GM12878 (cell line): ENCODE data around the gene ARHGAP9. TPM values are rescaled to one million over a fixed set of nuclear protein-coding genes. Genes with fewer than 3 reads are reported as not detected.

Experiments used
- E4F1 ChIP-seq: fragments of 450-650 bp; IDR thresholded peaks from 2 replicates; pipeline ENCODE4 v1.6.1; 2018; ENCODE audit warnings: borderline replicate concordance, mild to moderate bottlenecking; ENCODE audit not compliant: partially characterized antibody
- EED ChIP-seq: sonication (generic); IDR thresholded peaks from 2 replicates; pipeline ENCODE4 v1.6.1; 2016; ENCODE audit warnings: antibody characterized with exemption, low read depth
- EGR1 ChIP-seq, 2 experiments: IDR thresholded peaks; 1 replicate in 1 of 2; 2 replicates in 1 of 2; pipeline ENCODE4 v1.6.1; 2011 to 2012; ENCODE audit warnings: low read depth in 2 of 2, low read length in 2 of 2, borderline replicate concordance in 1 of 2, mild to moderate bottlenecking in 1 of 2, moderate library complexity in 1 of 2
- EP300 ChIP-seq, 2 experiments: fragments of 150-350 bp in 1 of 2; IDR thresholded peaks; 2 replicates each; pipeline ENCODE4 v1.6.1; 2011 to 2012; ENCODE audit warnings: low read depth in 2 of 2, low read length in 2 of 2, borderline replicate concordance in 1 of 2, improper control_type of control experiment in 1 of 2, inconsistent platforms in 1 of 2; ENCODE audit not compliant: control insufficient read depth in 1 of 2
- ESRRA ChIP-seq: IDR thresholded peaks from 2 replicates; pipeline ENCODE4 v1.6.1; 2012; ENCODE audit warnings: mild to moderate bottlenecking, low read length, improper control_type of control experiment
- IRF3 ChIP-seq: fragments of 450-650 bp; IDR thresholded peaks from 2 replicates; pipeline ENCODE4 v1.6.1; 2014; ENCODE audit warnings: mild to moderate bottlenecking
- MEF2B ChIP-seq: fragments of 450-650 bp; IDR thresholded peaks from 2 replicates; pipeline ENCODE4 v1.6.1; 2018; ENCODE audit warnings: mild to moderate bottlenecking, moderate library complexity; ENCODE audit not compliant: partially characterized antibody, poor library complexity, severe bottlenecking
- NFIC ChIP-seq: IDR thresholded peaks from 2 replicates; pipeline ENCODE4 v1.6.1; 2012; ENCODE audit warnings: low read depth, mild to moderate bottlenecking, inconsistent platforms, low read length, moderate library complexity
- NFYA ChIP-seq: IDR thresholded peaks from 2 replicates; pipeline ENCODE4 v1.6.1; 2011; ENCODE audit warnings: low read depth, mild to moderate bottlenecking, low read length, improper control_type of control experiment, borderline replicate concordance
- POLR2AphosphoS2 ChIP-seq: IDR thresholded peaks from 2 replicates; pipeline ENCODE4 v1.6.1; 2011; ENCODE audit warnings: low read depth, mild to moderate bottlenecking, low read length, improper control_type of control experiment, moderate library complexity
- POU2F2 ChIP-seq: IDR thresholded peaks from 3 replicates; pipeline ENCODE4 v1.6.1; 2011; ENCODE audit warnings: low read depth, mild to moderate bottlenecking, low read length, borderline replicate concordance
- PRDM15 ChIP-seq: fragments of 450-650 bp; formaldehyde crosslinking; IDR thresholded peaks from 2 replicates; pipeline ENCODE4 v1.4.0; 2020; ENCODE audit warnings: mild to moderate bottlenecking, moderate library complexity
- RBBP5 ChIP-seq: fragments of 200-600 bp; sonication (generic); conservative IDR thresholded peaks from 2 replicates; pipeline ENCODE4 v1.6.1; 2016
- SIX5 ChIP-seq: IDR thresholded peaks from 2 replicates; pipeline ENCODE4 v1.6.1; 2011; ENCODE audit warnings: mild to moderate bottlenecking, low read depth, low read length, moderate library complexity; ENCODE audit not compliant: severe bottlenecking
- SMAD5 ChIP-seq: IDR thresholded peaks from 2 replicates; pipeline ENCODE4 v1.6.1; 2016; ENCODE audit warnings: antibody characterized with exemption, low read depth
- SREBF2 ChIP-seq: IDR thresholded peaks from 2 replicates; pipeline ENCODE4 v1.6.1; 2012; ENCODE audit warnings: mild to moderate bottlenecking, low read length
- WRNIP1 ChIP-seq: IDR thresholded peaks from 2 replicates; pipeline ENCODE4 v1.6.1; 2011; ENCODE audit warnings: low read depth, low read length, improper control_type of control experiment, borderline replicate concordance
- YBX1 ChIP-seq: fragments of 450-650 bp; IDR thresholded peaks from 2 replicates; pipeline ENCODE4 v1.6.1; 2016; ENCODE audit warnings: antibody characterized with exemption
- ZNF207 ChIP-seq: fragments of 450-650 bp; IDR thresholded peaks from 2 replicates; pipeline ENCODE4 v1.6.1; 2014; ENCODE audit warnings: antibody characterized with exemption, mild to moderate bottlenecking, borderline replicate concordance
- ZNF217 ChIP-seq: fragments of 450-650 bp; IDR thresholded peaks from 2 replicates; pipeline ENCODE4 v1.6.1; 2017; ENCODE audit warnings: antibody characterized with exemption, mild to moderate bottlenecking
- ZNF384 ChIP-seq: IDR thresholded peaks from 2 replicates; pipeline ENCODE4 v1.6.1; 2012; ENCODE audit warnings: low read depth, mild to moderate bottlenecking, low read length, improper control_type of control experiment, borderline replicate concordance
- polyA plus RNA-seq, 11 experiments: library from polyadenylated mRNA; depleted of rRNA in 4 of 11; unstranded in 6 of 11; stranded (reverse) in 5 of 11; fragments of >200 nt; fragmentation: Nextera tagmentation in 4 of 11; fragmentation: Illumina TruSeq in 1 of 11; extraction: Ambion mirVana in 4 of 11; extraction: Trizol in 1 of 11; gene quantifications; 1 replicate in 1 of 11; 2 replicates in 10 of 11; pipeline versions ENCODE4 v1.2.1 to v1.2.3, GENCODE V29; 2011 to 2016; ENCODE audit warnings: inconsistent platforms in 2 of 11, missing spikeins in 2 of 11, low read depth in 1 of 11
- total RNA-seq, 4 experiments: library from RNA; depleted of rRNA in 3 of 4; stranded (reverse); fragments of >200 nt in 3 of 4; fragmentation: Illumina TruSeq in 1 of 4; extraction: Trizol in 1 of 4; gene quantifications; 2 replicates each; pipeline versions ENCODE4 v1.2.1 to v1.2.3, GENCODE V29; 2013 to 2021
- TF ChIP-seq, protein P1 (sequence below): IDR thresholded peaks from 2 replicates; pipeline ENCODE4 v1.6.1; 2011; ENCODE audit warnings: low read depth, low read length, improper control_type of control experiment, borderline replicate concordance

Gene ARHGAP9
- total and polyA plus RNA-seq, 10 of the 15 experiments (the other 5 are each of a cell fraction or from before 2014, with no cell fraction given) = 19.5 to 102 (median 76.8) TPM

DNA sequence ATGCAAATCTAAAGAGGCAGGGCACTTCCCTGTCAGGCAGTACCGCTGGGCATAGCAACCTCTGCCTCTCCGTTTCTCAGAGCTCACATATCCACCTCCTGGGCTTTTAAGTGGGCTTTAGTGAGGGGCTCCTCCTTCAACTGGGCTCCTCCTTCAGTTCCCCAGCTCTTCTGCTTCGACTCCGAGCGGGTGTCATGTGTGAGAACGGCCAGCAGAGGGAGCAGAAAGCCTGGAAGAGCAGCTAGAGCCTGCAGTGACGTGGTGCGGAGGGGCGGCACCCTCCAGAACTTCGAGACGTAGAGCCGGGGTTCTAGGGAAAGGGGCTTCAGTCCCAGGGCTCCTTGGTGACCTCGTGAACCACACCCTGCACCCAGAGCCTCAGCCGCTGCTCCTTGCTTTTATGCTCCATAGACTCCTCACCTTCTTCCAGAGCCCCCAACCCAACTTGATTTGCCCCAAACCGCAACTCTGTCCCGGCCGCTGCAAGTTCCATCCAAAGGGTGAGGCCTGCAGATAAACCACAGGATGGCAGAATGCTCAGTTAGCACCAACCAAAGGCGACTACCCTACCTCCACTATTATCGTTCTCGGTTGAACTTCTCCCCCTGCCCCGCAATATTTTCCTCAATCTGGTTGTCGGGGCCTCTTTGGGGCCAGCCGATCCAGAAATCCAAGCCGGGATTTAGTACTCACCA is 20.5 kb downstream of the ARHGAP9 start (continued):
- TF ChIP-seq E4F1 (no peak), ESRRA (no peak), NFIC (no peak), ZNF384 (no peak), WRNIP1 (no peak), SIX5 (no peak), PRDM15 (no peak), EGR1 (IDR thresholded peaks at IDR 0.05; ENCODE audit: borderline replicate concordance in 1 of 2, low read depth in 2 of 2, low read length in 2 of 2) (peak in 1 of 2 experiments; percentile 41; a peak in 1 of 3 replicates), POLR2AphosphoS2 (peak; percentile 38; the same call in 1 of the 2 replicates), SMAD5 (no peak; the same call in 1 of the 2 replicates), MEF2B (no peak), EP300 (IDR thresholded peaks at IDR 0.05; ENCODE audit: borderline replicate concordance in 1 of 2, control insufficient read depth in 1 of 2, low read depth in 2 of 2, low read length in 2 of 2) (no peak), RBBP5 (no peak), EED (no peak), YBX1 (no peak), ZNF217 (0 out of 2 replicates have a peak, but pooled peaks have one; percentile 41), SREBF2 (no peak), NFYA (no peak), IRF3 (no peak), POU2F2 (peak; percentile 65; the same call in 2 of the 3 replicates), ZNF207 (no peak)
- TF ChIP-seq, protein P1, sequence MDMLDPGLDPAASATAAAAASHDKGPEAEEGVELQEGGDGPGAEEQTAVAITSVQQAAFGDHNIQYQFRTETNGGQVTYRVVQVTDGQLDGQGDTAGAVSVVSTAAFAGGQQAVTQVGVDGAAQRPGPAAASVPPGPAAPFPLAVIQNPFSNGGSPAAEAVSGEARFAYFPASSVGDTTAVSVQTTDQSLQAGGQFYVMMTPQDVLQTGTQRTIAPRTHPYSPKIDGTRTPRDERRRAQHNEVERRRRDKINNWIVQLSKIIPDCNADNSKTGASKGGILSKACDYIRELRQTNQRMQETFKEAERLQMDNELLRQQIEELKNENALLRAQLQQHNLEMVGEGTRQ = no peak
